Ascending aorta (tissue), 2 donors: ENCODE results near the gene BMPER. TPM values are rescaled to one million over a fixed set of nuclear protein-coding genes. Genes with fewer than 3 reads are reported as not detected.

Experiments used
- DNase-seq, 2 donors: peaks; one replicate each; pipeline ENCODE4 v3.0.0-alpha.2; 2019; ENCODE audit warnings: low spot score in 2 of 2
- H3K27ac ChIP-seq, 2 donors: fragments of 200-600 bp; sonication (generic); one replicate each; pipeline ENCODE4 v1.5.1; 2016 to 2017; ENCODE audit warnings: mild to moderate bottlenecking in 1 of 2
- H3K27me3 ChIP-seq: fragments of 200-600 bp; sonication (generic); one replicate; pipeline ENCODE4 v1.5.1; 2017
- H3K36me3 ChIP-seq, 2 donors: fragments of 200-600 bp; sonication (generic); one replicate each; pipeline ENCODE4 v1.5.1; 2016
- H3K4me1 ChIP-seq, 2 donors: fragments of 200-600 bp; sonication (generic); one replicate each; pipeline ENCODE4 v1.5.1; 2016 to 2017; ENCODE audit warnings: mild to moderate bottlenecking in 1 of 2
- H3K4me3 ChIP-seq, 2 donors: fragments of 200-600 bp; sonication (generic); one replicate each; pipeline ENCODE4 v1.5.1; 2016 to 2017; ENCODE audit warnings: mild to moderate bottlenecking in 1 of 2
- H3K9me3 ChIP-seq, 2 donors: fragments of 200-600 bp; sonication (generic); one replicate each; pipeline ENCODE4 v1.5.1; 2016
- CTCF ChIP-seq, 3 experiments: fragments of 200-600 bp in 2 of 3; fragments of 450-650 bp in 1 of 3; sonication (generic) in 2 of 3; IDR thresholded peaks; one replicate each; pipeline ENCODE4 v1.5.1; 2016 to 2019; ENCODE audit warnings: antibody characterized with exemption in 3 of 3, mild to moderate bottlenecking in 1 of 3, moderate library complexity in 1 of 3
- intact Hi-C: fragments of 100-400 bp; cut with DNase I; formaldehyde crosslinking; loops from one replicate; pipeline ENCODE4 v1.15.1; 2023
- total RNA-seq: library from RNA; depleted of rRNA; stranded (reverse); fragments of >200 nt; gene quantifications from one replicate; pipeline ENCODE4 v1.1.0, GENCODE V29; 2016

BMPER gene
- total RNA-seq, 1 donor from 2014 or later, result not detected

GRCh38 chr7:33941418-33941817 lies 36.1 kb downstream of the BMPER start:
- intact Hi-C loops, result no loop called here
- H3K4me3 ChIP-seq, result no peak overlapping the region
- no peaks in the 10 kb centered on the region for H3K4me1 ChIP-seq
- no peak for TF ChIP-seq CTCF (IDR thresholded peaks at IDR 0.05)
- H3K9me3 ChIP-seq, result no peaks in the 10 kb centered on the region
- H3K36me3 ChIP-seq, result no peaks in the 10 kb centered on the region
- no peaks in the 10 kb centered on the region for H3K27me3 ChIP-seq
- no peak for DNase-seq
- H3K27ac ChIP-seq, result no peak overlapping the region

GRCh38 chr7:33946094-33946699 lies 40.9 kb downstream of the BMPER start:
- H3K27ac ChIP-seq, result no peak overlapping the region
- no peak for TF ChIP-seq CTCF (IDR thresholded peaks at IDR 0.05)
- no peaks in the 10 kb centered on the region for H3K4me1 ChIP-seq
- H3K36me3 ChIP-seq, result no peaks in the 10 kb centered on the region
- no peaks in the 10 kb centered on the region for H3K27me3 ChIP-seq
- no peak for DNase-seq
- H3K4me3 ChIP-seq, result no peak overlapping the region
- no peaks in the 10 kb centered on the region for H3K9me3 ChIP-seq
- intact Hi-C loops, result no loop called here

GRCh38 chr7:33950047-33950714 lies 44.8 kb downstream of the BMPER start:
- intact Hi-C loops, result no loop called here
- H3K27ac ChIP-seq, result no peak overlapping the region
- H3K4me1 ChIP-seq, result no peaks in the 10 kb centered on the region
- no peak overlapping the region for H3K4me3 ChIP-seq
- H3K27me3 ChIP-seq, result no peaks in the 10 kb centered on the region
- H3K9me3 ChIP-seq, result no peaks in the 10 kb centered on the region
- DNase-seq, result no peak
- no peak for TF ChIP-seq CTCF (IDR thresholded peaks at IDR 0.05)
- no peaks in the 10 kb centered on the region for H3K36me3 ChIP-seq

- H3K36me3 ChIP-seq, result no peaks in the 10 kb centered on the region
- no peak for TF ChIP-seq CTCF (IDR thresholded peaks at IDR 0.05)
- intact Hi-C loops, result no loop called here
- DNase-seq, result no peak
- no peak overlapping the region for H3K4me3 ChIP-seq
- no peaks in the 10 kb centered on the region for H3K9me3 ChIP-seq
- H3K4me1 ChIP-seq, result no peaks in the 10 kb centered on the region
- H3K27me3 ChIP-seq, result no peaks in the 10 kb centered on the region
- H3K27ac ChIP-seq, result no peak overlapping the region
These were observed 47.5 kb downstream of the BMPER start for GRCh38 chr7:33952824-33953223.

- TF ChIP-seq CTCF (IDR thresholded peaks at IDR 0.05), result no peak
- no peaks in the 10 kb centered on the region for H3K36me3 ChIP-seq
- H3K4me1 ChIP-seq, result no peaks in the 10 kb centered on the region
- intact Hi-C loops, result no loop called here
- no peak for DNase-seq
- H3K27me3 ChIP-seq, result no peaks in the 10 kb centered on the region
- no peak overlapping the region for H3K27ac ChIP-seq
- no peak overlapping the region for H3K4me3 ChIP-seq
- no peaks in the 10 kb centered on the region for H3K9me3 ChIP-seq
These were observed 52.8 kb downstream of the BMPER start for GRCh38 chr7:33958104-33958503.
